ENCODE results near the gene CRAT.

DNA sequence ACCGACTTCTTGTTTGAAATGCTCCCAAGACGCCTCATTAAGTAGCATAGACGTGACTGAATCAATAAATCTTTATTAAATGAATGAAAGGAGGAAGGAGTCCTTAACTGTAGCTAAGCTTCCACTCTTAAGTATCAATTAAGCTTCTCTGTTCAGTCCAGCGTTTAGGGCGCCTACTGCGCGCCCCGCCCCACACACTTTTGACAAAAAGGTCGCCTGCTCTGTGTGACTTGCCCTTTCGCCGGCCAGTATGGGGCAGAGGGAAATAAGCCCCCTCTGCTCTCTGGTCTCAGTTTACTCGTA, 30.3 kb downstream of the CRAT start:
- TF ChIP-seq CTCF (conservative IDR thresholded peaks at IDR 0.05 in 1 of 2, IDR thresholded peaks at IDR 0.05 in 1 of 2; ENCODE audit: low read depth in 1 of 2, low read length in 2 of 2) (no peak), EZH2 (IDR thresholded peaks at IDR 0.05; ENCODE audit: low read length, missing control alignments) (no peak)
